Thyroid gland (tissue), 4 donors: ENCODE measurements around the gene NUBPL. TPM values are rescaled to one million over a fixed set of nuclear protein-coding genes. Genes with fewer than 3 reads are reported as not detected.

ENCODE experiments used
- DNase-seq, 2 donors: peaks; one replicate each; pipeline ENCODE4 v3.0.0-alpha.2; 2019
- H3K27ac ChIP-seq, 3 donors: fragments of 200-600 bp; sonication (generic); 1 replicate in 2 of 3; 2 replicates in 1 of 3; pipeline ENCODE4 v1.5.1; 2016 to 2019; ENCODE audit warnings: mild to moderate bottlenecking in 1 of 3, moderate library complexity in 1 of 3
- H3K27me3 ChIP-seq: fragments of 200-600 bp; sonication (generic); one replicate; pipeline ENCODE4 v1.5.1; 2019
- H3K36me3 ChIP-seq, 2 donors: fragments of 200-600 bp; sonication (generic); one replicate each; pipeline ENCODE4 v1.5.1; 2016 to 2019
- H3K4me1 ChIP-seq, 2 donors: fragments of 200-600 bp; sonication (generic); one replicate each; pipeline ENCODE4 v1.5.1; 2017 to 2019
- H3K4me3 ChIP-seq, 3 donors: fragments of 200-600 bp; sonication (generic); replicated peaks in 1 of 3; 1 replicate in 2 of 3; 2 replicates in 1 of 3; pipeline ENCODE4 v1.5.1; 2016; ENCODE audit warnings: mild to moderate bottlenecking in 1 of 3
- H3K9me3 ChIP-seq: fragments of 200-600 bp; sonication (generic); one replicate; pipeline ENCODE4 v1.5.1; 2017
- CTCF ChIP-seq, 6 experiments: fragments of 200-600 bp in 3 of 6; fragments of 450-650 bp in 3 of 6; sonication (generic) in 3 of 6; IDR thresholded peaks; one replicate each; pipeline ENCODE4 v1.5.1; 2016 to 2019; ENCODE audit warnings: antibody characterized with exemption in 6 of 6, mild to moderate bottlenecking in 2 of 6, inconsistent platforms in 1 of 6, moderate library complexity in 1 of 6
- POLR2A ChIP-seq, 2 donors: fragments of 450-650 bp; IDR thresholded peaks; one replicate each; pipeline ENCODE4 v1.6.1; 2017; ENCODE audit warnings: antibody characterized with exemption in 2 of 2, mild to moderate bottlenecking in 2 of 2, moderate library complexity in 1 of 2
- WGBS, 2 donors: methylation state at CpG; one replicate each; pipeline ENCODE4 v1.1.5; 2017; 5-methylcytosine and 5-hydroxymethylcytosine counted together
- intact Hi-C: fragments of 100-400 bp; cut with DNase I; formaldehyde crosslinking; loops from one replicate; pipeline ENCODE4 v1.15.1; 2023
- total RNA-seq, 4 donors: library from RNA; depleted of rRNA; stranded (reverse); fragments of >200 nt; gene quantifications; one replicate each; pipeline ENCODE4 v1.2.3, GENCODE V29; 2016

The NUBPL gene
- total RNA-seq, 4 donors from 2014 or later, result 12.0 to 27.1 (median 14.2) TPM

- H3K4me3 ChIP-seq, result no peak overlapping the region
- intact Hi-C loops, result no loop called here
- H3K9me3 ChIP-seq, result no peaks in the 10 kb centered on the region
- H3K4me1 ChIP-seq, result no peaks in the 10 kb centered on the region
- no peak for DNase-seq
- no peaks in the 10 kb centered on the region for H3K27me3 ChIP-seq
- H3K27ac ChIP-seq, result no peak overlapping the region
- 90 to 92% methylated on average over 4 of the region's 4 CpGs for WGBS, 2 donors
- TF ChIP-seq CTCF (IDR thresholded peaks at IDR 0.05) (no peak), POLR2A (IDR thresholded peaks at IDR 0.05) (no peak)
- H3K36me3 ChIP-seq, result no peaks in the 10 kb centered on the region
These were observed 209.1 kb downstream of the NUBPL start for GRCh38 chr14:31770271-31770670.

GRCh38 chr14:31774567-31774966, 213.4 kb downstream of the NUBPL start:
- TF ChIP-seq CTCF (IDR thresholded peaks at IDR 0.05) (no peak), POLR2A (IDR thresholded peaks at IDR 0.05) (no peak)
- no peak overlapping the region for H3K27ac ChIP-seq
- 97 to 98% methylated on average over 2 of the region's 2 CpGs for WGBS, 2 donors
- H3K9me3 ChIP-seq, result no peaks in the 10 kb centered on the region
- no peaks in the 10 kb centered on the region for H3K27me3 ChIP-seq
- H3K4me3 ChIP-seq, result no peak overlapping the region
- intact Hi-C loops, result no loop called here
- H3K36me3 ChIP-seq, result no peaks in the 10 kb centered on the region
- H3K4me1 ChIP-seq, result no peaks in the 10 kb centered on the region
- no peak for DNase-seq

GRCh38 chr14:31777312-31777711, 216.1 kb downstream of the NUBPL start:
- Histone ChIP-seq H3K27me3 (no peaks in the 10 kb centered on the region), H3K4me1 (no peaks in the 10 kb centered on the region), H3K4me3 (no peak overlapping the region), H3K36me3 (no peaks in the 10 kb centered on the region), H3K9me3 (no peaks in the 10 kb centered on the region), H3K27ac (no peak overlapping the region)
- 77 to 78% methylated on average over 4 of the region's 4 CpGs for WGBS, 2 donors
- intact Hi-C loops, result no loop called here
- no peak for TF ChIP-seq POLR2A (IDR thresholded peaks at IDR 0.05)
- no peak for DNase-seq

GRCh38 chr14:31781578-31781977, 220.4 kb downstream of the NUBPL start:
- no peaks in the 10 kb centered on the region for H3K4me1 ChIP-seq
- WGBS, 2 donors, result 96 to 97% methylated on average over 1 of the region's 1 CpG
- no peak overlapping the region for H3K4me3 ChIP-seq
- intact Hi-C loops, result no loop called here
- H3K9me3 ChIP-seq, result no peaks in the 10 kb centered on the region
- no peak overlapping the region for H3K27ac ChIP-seq
- H3K27me3 ChIP-seq, result no peaks in the 10 kb centered on the region
- TF ChIP-seq POLR2A (IDR thresholded peaks at IDR 0.05), result no peak
- TF ChIP-seq CTCF (IDR thresholded peaks at IDR 0.05), result no peak
- no peak for DNase-seq
- H3K36me3 ChIP-seq, result no peaks in the 10 kb centered on the region

- no peak overlapping the region for H3K4me3 ChIP-seq
- H3K4me1 ChIP-seq, result no peaks in the 10 kb centered on the region
- intact Hi-C loops, result no loop called here
- H3K27ac ChIP-seq, result no peak overlapping the region
- no peaks in the 10 kb centered on the region for H3K9me3 ChIP-seq
- no peaks in the 10 kb centered on the region for H3K27me3 ChIP-seq
- TF ChIP-seq CTCF (IDR thresholded peaks at IDR 0.05) (no peak), POLR2A (IDR thresholded peaks at IDR 0.05) (no peak)
- DNase-seq, result no peak
- 78 to 92% methylated on average over 1 of the region's 1 CpG for WGBS, 2 donors
- H3K36me3 ChIP-seq, result no peaks in the 10 kb centered on the region
These were observed 224.4 kb downstream of the NUBPL start for GRCh38 chr14:31785574-31785973.

GRCh38 chr14:31787377-31787776, 226.2 kb downstream of the NUBPL start:
- Histone ChIP-seq H3K27me3 (no peaks in the 10 kb centered on the region), H3K27ac (no peak overlapping the region), H3K4me3 (no peak overlapping the region), H3K9me3 (no peaks in the 10 kb centered on the region), H3K36me3 (no peaks in the 10 kb centered on the region), H3K4me1 (no peaks in the 10 kb centered on the region)
- intact Hi-C loops, result no loop called here
- no peak for DNase-seq
- WGBS, 2 donors, result 90 to 93% methylated on average over 3 of the region's 3 CpGs
- TF ChIP-seq CTCF (IDR thresholded peaks at IDR 0.05), result no peak
- TF ChIP-seq POLR2A (IDR thresholded peaks at IDR 0.05), result no peak
